ENCODE data around the gene MRPS31.

DNA sequence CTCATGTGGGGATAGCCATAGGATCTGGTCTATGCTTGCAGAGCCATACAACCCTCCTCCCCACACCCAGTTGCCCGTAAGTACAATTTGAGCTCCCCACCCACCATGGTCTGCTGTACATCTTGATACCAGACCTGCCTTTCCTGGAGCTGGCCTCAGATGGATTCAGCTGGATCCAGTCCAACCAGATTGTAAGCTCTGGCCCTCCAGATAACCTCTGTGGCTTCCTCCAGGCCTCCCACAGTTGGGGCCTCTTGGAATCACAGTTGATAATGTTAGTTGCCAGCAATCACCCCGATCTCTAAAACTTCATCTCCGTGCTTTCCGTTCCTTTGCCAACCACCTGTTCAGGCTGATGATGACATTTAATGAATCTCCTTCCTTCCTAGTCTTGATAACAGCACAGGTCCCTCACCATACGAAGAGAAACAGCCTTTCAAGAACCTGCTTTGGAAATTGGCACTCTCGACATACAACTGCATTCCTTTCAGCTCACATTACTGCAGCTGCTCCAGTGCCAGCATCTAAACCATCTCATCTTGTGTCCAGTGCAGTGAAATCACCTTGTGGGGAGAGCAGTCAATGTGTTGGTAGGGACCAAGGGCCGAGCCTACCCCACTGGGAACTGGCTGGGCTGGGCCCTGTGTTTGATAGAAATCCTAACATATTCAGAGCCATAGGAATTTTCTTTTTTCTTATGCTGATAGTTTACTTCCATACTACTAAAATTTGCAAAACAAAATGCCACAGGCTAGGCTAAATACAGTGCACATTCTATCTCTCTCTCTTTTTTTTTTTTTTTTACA is 89.4 kb downstream of the MRPS31 start:
- TF ChIP-seq POLR2AphosphoS5 (IDR thresholded peaks at IDR 0.05; ENCODE audit: low read depth, low read length) (no peak), FOXP2 (optimal IDR thresholded peaks at IDR 0.05; ENCODE audit: borderline replicate concordance, extremely low read depth, extremely low read length, insufficient read depth) (no peak), TAF1 (IDR thresholded peaks at IDR 0.05; ENCODE audit: borderline replicate concordance, insufficient read depth, low read length) (no peak), REST (IDR thresholded peaks at IDR 0.05; ENCODE audit: insufficient read depth in 1 of 2, low read depth in 2 of 2, low read length in 2 of 2) (no peak), SIN3A (IDR thresholded peaks at IDR 0.05; ENCODE audit: borderline replicate concordance, insufficient read depth, low read length) (no peak)

All from PFSK-1 (cell line).